Hematopoietic multipotent progenitor cell treated with erythropoietin and hydrocortisone succinate and interleukin-3 and kit ligand, for 15 days (in vitro differentiated cells): Measurements from ENCODE around the gene CRB2.

Experiments used
- DNase-seq: peaks from one replicate; pipeline ENCODE4 v3.0.0-alpha.2; 2015; ENCODE audit warnings: low spot score

The CRB2 gene

DNA sequence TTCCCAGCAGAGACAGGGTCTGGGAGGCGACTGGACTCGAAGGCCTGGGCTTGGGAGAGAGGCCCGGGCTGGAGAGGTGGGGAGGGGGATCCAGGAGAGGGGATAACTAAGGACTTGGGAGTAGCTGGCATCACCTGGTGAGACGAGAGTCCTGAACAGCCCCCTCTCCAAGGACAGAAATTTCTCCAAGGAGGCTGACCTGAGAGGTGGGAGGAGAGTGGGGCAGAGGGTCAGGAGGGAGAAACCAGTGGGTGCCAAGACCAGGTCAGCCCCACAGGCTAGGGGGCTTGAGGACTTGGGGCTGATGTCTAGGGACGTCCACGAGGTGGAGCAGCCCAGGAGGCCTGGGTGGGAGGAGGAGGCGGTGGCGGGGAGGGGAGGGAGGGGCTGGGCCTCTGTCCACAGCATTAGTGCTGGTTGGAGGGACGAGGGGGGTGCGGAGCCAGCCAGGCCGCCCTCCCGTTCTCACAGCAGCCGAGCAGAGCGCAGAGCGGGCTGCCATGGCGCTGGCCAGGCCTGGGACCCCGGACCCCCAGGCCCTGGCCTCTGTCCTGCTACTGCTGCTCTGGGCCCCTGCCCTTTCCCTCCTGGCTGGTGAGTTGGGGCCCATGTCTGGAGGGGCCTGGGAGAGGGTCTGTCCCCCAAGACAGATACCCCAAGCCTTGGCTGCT is at the start of gene CRB2:
CRB2 (plus strand) TSS at position 437 of the 671 bp plus-strand sequence; CDS start at position 501, 64 bp downstream.
- DNase-seq, result no peak

DNA sequence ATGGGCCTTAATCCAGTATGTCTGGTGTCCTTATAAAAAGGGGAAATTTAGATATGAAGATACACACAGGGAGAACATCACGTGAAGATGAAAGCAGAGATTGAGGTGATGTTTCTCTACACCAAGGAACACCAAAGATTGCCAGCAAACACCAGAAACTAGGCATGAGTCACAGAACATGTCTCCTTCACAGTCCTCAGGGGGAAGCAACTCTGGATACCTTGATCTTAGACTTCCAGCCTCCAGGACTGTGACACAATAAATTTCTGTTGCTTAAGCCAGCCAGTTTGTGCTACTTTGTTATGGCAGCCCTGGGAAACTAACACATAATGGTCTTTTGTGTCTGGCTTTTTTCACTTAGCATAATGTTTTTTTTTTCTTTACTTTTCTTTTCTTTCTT is 46.4 kb upstream of the CRB2 start:
- no peak for DNase-seq

DNA sequence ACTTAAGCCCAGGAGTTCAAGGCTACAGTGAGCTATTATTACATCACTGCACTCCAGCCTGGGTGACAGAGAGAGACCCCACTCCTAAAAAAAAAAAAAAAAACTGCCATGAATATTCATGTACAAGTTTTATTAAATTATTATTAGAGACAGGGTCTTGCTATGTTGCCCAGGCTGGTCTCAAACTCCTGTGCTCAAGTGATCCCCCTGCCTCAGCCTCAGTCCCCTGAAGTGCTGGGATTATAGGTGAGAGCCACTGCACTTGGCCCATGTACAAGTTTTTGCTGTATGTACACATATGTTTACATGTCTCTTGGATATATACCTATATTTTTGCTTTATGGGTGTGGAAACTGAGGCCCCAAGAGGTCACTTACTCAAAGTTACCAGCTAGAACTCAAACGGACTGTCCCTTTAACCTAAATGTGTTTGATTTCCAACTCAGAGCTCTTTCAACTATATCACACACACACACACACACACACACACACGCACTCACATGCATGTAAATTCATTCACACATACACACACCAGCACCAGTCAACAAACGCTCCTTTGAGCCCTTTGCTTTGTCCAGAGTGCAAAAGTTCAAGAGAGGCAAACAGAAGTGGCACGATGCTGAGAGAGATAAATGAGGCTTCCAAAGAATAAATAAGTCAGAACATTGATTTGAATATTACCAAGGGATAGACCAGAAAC is 45.3 kb upstream of the CRB2 start:
- DNase-seq, result no peak

DNA sequence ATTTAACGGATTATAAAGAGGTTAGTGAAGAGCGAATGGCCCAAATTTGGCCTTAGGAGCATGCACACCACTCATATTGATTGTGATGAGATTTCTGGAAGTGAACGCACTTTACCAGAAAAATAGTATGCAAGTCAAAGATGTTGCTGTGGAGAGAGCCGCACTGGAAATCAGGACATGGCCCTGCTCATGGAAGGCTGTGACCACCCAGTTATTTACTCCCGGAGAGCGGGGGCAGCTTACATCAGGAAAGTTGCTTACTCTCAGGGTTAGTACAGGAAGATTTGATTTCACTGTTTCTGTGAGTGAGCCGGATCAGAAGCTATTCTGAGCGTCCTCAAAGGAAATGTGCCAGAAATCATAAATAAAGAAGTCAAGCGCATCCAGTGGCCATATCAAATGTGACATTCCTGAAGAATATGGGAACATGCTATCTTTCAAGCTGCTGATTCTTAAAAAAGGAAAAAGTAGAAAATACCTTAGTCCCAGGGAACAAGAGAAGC is 44.7 kb upstream of the CRB2 start:
- no peak for DNase-seq

DNA sequence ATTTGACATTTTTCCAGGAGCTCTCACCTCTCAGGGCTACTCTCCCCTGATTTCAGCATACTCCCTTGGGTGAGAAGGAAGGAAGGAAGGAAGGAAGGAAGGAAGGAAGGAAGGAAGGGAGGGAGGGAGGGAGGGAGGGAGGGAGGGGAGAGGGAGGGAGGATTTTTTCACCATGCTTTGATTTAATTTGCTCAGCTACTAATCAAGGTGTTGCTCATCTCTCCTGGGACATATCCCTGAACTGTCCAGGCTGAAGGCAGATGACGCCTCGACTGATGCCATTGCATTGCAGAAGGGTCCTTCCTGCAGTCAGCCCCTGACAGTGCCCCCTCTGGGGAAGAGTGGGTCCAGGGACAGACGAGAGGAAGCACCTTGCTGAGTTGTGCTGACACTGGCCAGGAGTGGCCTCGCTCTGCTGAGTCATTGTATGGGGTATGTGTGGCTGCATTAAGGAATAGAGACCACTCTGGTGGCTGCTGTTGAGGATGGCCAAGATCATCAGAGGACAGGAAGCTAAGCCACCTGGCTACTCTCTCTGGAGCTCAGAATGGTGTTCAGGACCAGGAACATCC is 43.6 kb upstream of the CRB2 start:
- DNase-seq, result no peak

DNA sequence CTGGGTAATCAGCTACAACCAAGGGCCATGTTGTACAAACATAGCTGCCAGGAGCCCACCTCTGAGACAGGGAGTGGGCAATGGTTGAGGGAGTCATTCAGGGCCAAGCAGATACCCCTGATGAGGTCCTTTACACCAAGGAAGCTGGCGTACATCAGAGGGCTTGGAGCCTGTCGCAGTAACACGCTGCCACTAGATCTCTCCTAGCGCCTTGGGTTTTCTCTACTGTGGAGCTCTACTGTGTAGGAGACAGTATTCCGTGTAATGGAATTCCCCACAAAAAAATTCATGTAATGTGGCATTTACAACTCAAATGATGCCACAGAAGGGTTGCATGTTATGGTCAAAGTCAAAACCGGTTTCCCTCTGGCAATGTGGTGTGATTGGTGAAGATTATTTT is 41.4 kb upstream of the CRB2 start:
- no peak for DNase-seq

DNA sequence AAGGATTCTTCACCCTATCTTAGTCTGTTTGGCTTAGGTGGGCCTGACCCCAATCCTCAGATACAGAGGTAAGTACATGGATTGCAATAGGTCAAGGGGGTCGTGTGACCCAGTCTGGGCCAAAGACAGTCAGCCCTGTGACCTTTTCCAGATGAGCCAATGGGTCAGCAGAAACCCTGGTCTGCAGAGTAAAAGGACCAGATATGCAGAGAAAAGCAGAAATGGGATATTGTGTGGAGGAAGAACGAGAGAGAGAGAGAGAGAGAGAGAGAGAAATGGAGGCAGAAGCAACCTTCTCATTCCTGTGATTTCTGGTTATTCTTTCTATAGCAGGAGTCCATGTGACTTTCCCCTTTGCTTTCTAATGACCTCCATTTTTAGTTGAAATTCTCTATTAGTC is 40.4 kb upstream of the CRB2 start:
- no peak for DNase-seq

DNA sequence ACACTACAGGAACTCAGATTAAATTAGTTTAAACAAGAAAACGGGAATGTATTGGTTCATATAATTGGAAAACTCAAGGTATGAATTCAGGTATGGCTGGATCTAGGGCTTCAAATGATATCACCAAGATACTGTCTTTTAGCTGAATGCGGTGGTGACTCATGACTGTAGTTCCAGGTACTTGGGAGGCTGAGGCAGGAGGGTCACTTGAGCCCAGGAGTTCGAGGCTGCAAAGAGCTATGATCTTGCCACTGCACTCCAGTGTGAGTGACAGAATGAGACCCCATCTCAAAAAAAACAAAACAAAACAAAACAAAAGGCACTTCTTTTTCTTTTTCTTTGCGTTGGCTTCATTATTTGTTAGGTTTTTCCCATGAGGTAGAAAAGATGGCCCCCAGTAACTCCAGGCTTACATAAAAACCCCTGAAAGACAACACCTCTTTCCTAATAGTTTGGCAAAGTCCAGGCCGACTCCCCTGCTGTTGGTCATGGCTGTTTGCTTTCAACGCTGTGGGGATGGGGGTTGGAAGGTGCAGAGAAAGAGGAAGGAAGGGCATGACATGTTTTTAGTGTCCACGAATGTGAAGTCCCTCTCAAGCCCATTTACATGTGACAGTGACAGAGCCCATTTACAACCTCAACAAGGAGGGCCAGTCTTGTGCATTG is 39.8 kb upstream of the CRB2 start:
- no peak for DNase-seq

DNA sequence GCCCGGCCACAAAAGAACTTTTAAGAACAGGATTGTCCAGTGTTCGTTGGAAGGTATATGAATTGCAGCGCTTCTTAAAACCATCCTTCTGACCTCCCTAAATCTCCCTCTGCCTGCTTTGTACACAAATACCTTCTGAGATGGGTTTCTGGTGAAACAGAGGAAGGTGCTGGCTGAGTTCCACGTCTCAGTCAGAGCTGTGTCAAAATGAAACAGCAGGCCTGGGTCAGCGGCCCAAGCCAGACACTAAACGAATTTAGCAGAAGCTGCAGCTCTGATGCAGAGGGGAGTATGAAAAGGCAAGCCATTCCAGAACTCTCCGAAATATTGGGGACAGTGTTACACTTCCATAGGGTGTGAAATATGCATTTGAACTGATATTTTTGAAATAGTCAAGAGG is 37.8 kb upstream of the CRB2 start:
- no peak for DNase-seq

DNA sequence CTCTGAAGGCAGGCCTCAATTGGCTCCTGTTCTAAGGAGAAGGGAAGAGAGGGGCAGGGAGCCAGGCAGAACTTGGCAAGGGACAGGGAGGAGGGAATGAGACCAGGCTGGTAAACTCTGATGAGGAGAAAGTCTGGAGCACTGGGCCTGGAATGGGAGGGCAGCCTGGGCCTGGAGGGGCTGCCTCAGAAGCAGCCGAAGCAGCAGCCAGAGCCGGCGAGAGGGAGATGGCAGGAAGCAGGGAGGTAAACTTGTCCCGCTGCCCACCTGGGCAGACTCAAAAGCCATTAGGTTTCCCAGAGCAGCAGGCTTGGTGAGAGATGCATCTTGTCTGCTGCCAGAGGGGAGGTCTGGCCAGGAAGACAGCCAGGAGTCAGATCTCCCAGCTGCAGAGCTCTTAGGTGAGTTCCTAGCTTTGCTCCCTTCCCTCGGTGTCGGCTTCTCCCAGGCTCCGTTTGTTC is 37.0 kb upstream of the CRB2 start:
- DNase-seq, result no peak

DNA sequence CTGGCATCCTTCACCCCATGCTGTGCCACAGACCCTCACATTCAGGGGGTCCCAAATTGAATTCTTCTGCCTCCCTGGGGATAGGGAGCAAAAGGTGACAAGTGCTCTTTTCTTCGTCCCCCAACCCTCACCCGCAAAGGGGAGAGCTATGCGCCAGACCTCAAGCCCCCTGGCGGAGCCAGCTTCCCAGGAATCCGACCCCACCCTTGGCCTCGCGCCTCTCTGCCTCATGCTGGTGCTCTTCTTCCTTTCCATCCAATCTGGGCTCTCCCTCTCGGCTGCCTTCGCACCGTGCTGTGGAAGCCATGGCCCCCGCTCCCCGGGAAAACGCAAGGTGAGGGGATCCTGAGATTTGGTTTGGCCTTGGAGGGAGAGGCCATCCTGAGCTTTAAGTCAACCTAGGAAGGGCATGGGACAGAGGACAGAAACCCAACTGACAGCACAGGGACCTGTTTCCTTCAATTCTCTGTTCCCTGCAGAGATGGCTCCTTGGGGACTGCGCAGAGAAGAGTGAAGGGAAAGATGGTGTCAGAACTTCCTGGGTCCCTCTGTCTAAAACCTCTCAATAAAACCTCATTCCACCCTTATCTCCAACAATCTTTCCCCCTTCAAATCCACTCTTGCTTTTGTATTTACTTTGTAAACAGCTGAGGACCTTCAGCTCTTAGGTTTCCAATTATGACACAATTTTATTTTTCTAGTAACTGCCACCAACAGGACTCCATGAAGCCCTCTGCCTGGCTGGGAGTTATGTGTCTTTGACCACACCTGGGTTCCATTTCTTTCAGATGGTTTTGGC is 36.3 kb upstream of the CRB2 start:
- no peak for DNase-seq

DNA sequence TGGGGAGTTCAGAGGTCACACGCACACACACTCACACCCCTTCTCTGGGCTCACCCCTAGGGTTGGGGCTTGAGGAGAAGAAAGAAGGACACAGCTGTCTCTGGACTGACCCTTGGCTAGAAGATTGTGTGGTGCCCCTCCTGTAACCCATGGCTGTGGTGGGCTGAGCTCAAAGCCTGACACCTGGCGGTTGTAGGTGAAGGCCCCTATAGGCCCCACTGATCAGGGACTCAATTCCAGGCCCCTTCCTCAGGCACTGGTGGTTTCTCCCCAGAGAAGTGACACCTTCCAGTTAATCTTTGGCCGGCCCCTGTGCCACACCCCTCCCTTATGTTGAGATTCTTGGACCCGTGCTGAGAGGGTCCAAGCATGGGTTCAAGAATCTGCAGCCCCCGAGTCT is 35.2 kb upstream of the CRB2 start:
- DNase-seq, result no peak

DNA sequence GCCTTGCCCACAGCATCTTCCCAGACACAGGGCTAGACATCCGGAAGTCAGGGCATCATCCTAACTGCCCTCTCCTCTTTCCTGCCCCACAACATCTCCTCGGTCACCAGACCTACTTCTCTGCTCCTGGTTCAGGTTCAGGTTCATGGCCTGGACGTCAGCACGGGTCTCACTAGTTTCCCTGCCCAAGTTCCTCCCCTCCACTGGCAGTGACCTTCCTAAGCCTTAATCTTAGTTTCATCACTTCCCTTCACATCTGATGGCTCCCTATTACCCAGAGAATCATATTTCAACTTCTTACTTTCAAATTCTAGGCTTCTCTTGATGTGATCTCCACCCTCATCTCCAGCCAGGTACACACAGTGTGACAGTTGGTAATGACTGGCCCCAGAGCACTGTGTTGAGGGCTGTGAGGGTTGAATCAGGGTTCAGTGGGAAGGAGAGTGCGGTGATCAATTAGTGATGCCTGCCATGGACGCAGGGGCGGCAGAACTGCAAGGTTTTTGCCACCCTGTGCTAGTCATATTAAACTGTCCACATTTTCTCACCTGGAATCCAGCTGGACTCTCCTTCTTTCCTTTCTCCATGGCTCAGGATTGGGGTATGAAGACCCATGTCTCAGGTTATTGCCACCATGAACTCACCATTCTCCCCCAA is 34.3 kb upstream of the CRB2 start:
- no peak for DNase-seq

DNA sequence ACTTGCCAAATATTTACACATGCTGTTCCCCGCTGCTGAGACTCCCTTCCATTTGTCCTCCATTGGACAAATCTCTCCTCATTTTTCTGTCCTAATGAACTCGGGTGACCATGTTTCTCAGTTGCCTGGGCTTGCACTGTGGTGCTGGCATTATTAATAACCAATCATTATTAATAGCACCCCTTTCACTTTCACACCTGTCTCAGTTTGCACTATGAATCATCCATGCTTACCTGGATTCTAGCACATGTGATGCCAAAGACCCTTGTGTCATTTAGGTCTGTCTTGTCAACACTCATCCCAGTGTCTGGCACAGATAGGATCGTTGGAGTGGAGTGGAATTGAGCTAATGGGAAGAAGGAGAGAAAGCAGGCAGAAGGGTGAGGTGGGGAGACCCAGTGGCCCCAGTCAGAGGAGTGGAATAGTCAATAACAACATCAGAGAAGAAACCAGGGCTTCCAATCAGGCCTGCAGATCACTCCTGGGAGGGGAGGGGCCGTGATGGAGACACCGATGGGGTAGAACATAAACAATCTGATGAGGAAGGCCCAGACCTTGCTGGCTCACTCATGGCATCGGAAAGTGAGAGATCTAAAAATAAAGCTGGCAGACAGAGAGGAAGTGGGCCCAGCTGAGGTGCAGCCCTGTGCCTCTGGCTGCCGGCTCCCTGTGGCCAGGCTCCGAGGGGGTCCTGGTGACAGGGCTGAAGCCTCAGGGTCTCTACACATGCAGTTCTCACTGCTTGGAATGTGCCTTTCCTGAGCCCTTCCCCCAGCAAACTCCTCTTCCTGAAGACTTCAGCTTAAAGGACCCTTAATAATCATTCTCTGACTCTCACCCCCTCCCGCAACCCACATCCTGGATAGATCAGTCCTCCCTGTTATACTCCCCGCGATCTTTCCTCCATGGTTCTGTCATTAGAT is 33.5 kb upstream of the CRB2 start:
- no peak for DNase-seq

DNA sequence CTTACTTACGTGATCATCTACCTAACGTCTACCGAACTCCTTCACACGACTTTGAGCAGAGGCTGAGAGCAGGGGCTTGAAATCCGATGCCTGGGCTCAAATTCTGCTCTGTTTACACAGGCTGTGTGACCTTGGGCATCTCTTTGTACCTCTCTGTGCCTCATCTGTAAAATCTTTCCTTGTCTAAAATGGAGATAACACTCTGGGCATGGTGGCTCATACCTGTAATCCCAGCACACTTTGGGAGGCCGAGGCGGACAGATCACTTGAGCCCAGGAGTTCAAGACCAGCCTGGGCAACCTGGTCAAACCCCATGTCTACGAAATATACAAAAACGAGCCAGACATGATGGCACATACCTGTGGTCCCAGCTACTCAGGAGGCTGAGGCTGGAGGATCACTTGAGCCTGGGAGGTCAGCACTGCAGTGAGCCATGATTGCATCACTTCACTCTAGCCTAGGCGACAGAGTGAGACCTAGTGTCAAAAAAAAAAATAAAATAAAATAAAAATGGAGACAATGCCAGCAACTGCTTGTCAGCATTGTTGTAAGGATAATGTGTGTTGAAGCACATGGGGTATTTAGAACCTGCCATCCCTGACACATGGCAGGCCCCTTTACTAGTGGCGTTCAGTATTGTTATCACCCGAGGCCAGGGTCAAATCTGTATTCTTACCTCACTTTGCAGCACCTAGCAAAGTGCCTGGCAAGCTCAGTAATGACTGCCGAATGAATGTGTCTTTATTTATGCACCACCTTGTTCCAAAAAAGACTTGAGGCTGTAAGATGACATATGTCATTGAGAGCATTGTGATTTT is 32.6 kb upstream of the CRB2 start:
- no peak for DNase-seq

DNA sequence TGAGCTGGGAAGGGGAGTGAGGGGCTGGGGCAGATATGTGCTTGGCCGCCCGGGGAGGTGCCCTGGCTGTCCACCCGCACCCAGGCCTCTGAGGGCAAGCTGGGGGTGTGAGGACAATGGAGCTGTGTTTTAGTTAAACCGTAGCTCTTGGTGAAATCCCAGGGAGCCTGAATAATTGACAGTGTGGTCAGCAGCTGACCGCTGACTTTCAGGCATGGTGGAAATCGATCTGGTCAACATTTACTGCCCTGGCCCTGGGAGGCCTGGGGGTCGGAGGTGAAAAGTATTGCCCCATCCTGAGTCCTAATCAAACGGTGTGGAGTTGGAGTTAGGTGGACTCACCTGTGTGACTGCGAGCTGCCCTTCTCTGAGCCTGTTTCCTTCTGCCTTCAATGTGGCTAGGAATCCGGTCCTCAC is 31.2 kb upstream of the CRB2 start:
- DNase-seq, result no peak

DNA sequence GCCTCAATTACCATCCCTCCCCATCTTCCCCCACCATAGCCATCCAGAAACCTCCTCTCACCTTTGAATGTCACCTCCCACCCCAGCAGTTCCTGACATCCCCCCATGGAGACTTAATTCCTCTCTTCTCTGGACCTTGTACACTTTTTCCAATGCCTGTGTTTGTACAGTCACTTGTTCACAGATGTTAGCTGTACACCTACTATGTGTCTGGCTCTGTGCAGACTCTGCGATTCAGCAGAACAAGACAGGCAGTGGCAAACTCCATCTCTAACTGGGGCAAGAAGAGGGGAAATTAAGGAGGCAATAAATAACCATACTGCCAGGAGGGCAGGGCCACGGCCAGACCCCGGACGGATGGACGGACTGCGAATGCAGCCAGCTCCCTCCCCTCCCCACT is 29.8 kb upstream of the CRB2 start:
- DNase-seq, result no peak

DNA sequence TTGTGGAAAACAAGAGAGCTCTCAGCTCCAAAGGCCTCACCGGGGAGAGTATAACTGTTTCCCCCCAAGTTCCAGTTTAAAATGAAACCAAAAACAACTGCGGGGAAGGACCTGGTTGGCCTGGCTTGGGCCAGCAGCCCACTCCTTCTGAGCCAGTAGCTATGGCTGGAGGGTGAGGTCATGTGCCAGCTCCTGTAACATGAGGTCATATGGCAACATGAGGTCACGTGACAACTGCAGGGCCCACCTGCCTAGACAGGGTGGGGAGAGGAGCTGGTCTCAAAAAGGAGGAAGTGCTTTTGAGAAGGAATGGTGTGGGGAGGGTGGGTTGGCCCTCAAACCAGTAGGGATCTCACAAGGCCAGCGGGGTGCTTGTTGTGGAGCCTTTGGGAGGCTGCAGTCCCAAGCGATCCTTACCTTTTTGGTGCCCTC is 29.3 kb upstream of the CRB2 start:
- no peak for DNase-seq

DNA sequence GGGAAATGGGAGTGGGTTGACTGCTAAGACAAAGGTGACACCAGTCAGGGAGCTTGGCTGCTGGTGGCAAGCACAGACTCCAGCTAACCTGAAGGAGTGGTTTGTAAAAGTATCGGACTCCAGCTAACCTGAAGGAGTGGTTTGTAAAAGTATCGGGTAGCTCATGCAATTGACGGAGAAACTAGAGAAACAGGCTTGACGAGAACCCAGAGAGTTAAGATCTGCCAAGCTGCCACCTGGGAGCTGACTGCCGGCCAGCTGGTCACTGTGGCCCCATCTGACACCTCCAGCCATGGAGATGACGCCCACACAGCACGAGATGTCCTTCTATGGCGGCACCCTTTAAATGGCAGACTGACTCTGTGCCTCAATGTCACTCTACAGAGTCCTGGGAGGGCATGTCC is 28.3 kb upstream of the CRB2 start:
- DNase-seq, result no peak
